Peyer's patch (tissue), 4 donors: ENCODE results near the gene ABCA7.

Experiments used
- POLR2A ChIP-seq, 2 donors: fragments of 450-650 bp; IDR thresholded peaks; one replicate each; pipeline ENCODE4 v1.5.1; 2017; ENCODE audit warnings: antibody characterized with exemption in 2 of 2, mild to moderate bottlenecking in 2 of 2, moderate library complexity in 2 of 2
- TF ChIP-seq, protein P1 (sequence below), 6 experiments: fragments of 450-650 bp in 4 of 6; fragments of 200-600 bp in 2 of 6; sonication (generic) in 1 of 6; IDR thresholded peaks; one replicate each; pipeline ENCODE4 v1.5.1; 2017 to 2019; ENCODE audit warnings: antibody characterized with exemption in 6 of 6, mild to moderate bottlenecking in 3 of 6, moderate library complexity in 1 of 6

GRCh38 chr19:1052349-1052975 is 12.6 kb downstream of the ABCA7 start:
- TF ChIP-seq, protein P1, sequence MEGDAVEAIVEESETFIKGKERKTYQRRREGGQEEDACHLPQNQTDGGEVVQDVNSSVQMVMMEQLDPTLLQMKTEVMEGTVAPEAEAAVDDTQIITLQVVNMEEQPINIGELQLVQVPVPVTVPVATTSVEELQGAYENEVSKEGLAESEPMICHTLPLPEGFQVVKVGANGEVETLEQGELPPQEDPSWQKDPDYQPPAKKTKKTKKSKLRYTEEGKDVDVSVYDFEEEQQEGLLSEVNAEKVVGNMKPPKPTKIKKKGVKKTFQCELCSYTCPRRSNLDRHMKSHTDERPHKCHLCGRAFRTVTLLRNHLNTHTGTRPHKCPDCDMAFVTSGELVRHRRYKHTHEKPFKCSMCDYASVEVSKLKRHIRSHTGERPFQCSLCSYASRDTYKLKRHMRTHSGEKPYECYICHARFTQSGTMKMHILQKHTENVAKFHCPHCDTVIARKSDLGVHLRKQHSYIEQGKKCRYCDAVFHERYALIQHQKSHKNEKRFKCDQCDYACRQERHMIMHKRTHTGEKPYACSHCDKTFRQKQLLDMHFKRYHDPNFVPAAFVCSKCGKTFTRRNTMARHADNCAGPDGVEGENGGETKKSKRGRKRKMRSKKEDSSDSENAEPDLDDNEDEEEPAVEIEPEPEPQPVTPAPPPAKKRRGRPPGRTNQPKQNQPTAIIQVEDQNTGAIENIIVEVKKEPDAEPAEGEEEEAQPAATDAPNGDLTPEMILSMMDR (IDR thresholded peaks at IDR 0.05), result no peak
- no peak for TF ChIP-seq POLR2A (IDR thresholded peaks at IDR 0.05)
